ENCODE results near the gene LONRF2. TPM values are rescaled to one million over a fixed set of nuclear protein-coding genes. Genes with fewer than 3 reads are reported as not detected.

LONRF2 gene
- total RNA-seq, 4 donors from 2014 or later, result 33.6 to 45.1 (median 39.5) TPM

DNA sequence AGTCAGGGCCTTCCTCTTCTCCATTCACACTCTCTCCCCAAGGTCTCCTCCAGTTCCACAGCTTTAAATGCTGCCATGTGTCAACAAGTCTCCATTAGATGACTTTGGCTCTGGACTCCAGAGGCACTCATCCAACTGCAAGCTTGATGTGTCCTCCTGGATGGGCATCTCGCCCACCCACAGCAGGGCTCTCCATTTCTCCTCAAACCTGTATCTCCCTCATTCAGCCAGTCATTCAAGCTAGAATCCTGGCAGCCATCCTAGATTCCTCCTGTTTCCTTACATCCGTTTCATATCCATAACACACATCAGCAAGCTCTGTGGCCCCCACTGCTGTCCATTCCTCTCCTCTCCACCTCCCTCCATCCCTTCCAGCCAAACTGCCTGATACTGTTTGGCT, 91.5 kb downstream of the LONRF2 start:
- Histone ChIP-seq H3K4me3 (no peak overlapping the region), H3K9me3 (no peaks in the 10 kb centered on the region), H3K4me1 (no peaks in the 10 kb centered on the region), H3K27ac (replicated peaks in 1 of 4) (no peak overlapping the region), H3K27me3 (no peaks in the 10 kb centered on the region), H3K36me3 (no peaks in the 10 kb centered on the region)
- no peak for TF ChIP-seq POLR2AphosphoS5 (IDR thresholded peaks at IDR 0.05)
- no peak for TF ChIP-seq CTCF (IDR thresholded peaks at IDR 0.05)
- no peak for TF ChIP-seq EP300 (IDR thresholded peaks at IDR 0.05)
- TF ChIP-seq POLR2A (IDR thresholded peaks at IDR 0.05; ENCODE audit: low read depth), result no peak
- intact Hi-C loops (cut with DNase I), result no loop called here
- 51% methylated on average over 2 of the region's 2 CpGs for WGBS
- DNase-seq (ENCODE audit: extremely low spot score), result no peak

DNA sequence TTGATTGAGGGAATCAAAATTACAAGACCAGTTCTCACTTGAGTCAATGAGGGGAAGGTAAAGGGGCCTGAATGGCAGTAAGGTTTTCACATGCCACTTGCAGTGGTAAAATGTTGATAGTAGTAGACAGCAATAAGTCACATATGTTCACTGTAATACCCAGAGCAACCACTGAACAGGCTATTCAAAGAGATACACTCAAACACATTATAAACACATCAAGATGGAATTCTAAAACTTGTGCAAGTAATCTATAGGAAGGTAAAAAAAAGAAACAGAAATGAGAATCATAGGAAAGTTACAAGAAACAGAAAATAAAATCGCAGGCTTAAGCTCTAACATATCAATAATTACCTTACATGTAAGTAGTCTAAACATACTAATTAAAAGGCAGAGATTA, 93.3 kb downstream of the LONRF2 start:
- no peak for DNase-seq (ENCODE audit: extremely low spot score)
- Histone ChIP-seq H3K36me3 (no peaks in the 10 kb centered on the region), H3K27ac (replicated peaks in 1 of 4) (no peak overlapping the region), H3K4me1 (no peaks in the 10 kb centered on the region), H3K4me3 (no peak overlapping the region), H3K9me3 (no peaks in the 10 kb centered on the region), H3K27me3 (no peaks in the 10 kb centered on the region)
- TF ChIP-seq POLR2AphosphoS5 (IDR thresholded peaks at IDR 0.05) (no peak), CTCF (IDR thresholded peaks at IDR 0.05) (no peak), EP300 (IDR thresholded peaks at IDR 0.05) (no peak), POLR2A (IDR thresholded peaks at IDR 0.05; ENCODE audit: low read depth) (no peak)
- WGBS, result 95% methylated on average over 1 of the region's 1 CpG
- intact Hi-C loops (cut with DNase I), result no loop called here

DNA sequence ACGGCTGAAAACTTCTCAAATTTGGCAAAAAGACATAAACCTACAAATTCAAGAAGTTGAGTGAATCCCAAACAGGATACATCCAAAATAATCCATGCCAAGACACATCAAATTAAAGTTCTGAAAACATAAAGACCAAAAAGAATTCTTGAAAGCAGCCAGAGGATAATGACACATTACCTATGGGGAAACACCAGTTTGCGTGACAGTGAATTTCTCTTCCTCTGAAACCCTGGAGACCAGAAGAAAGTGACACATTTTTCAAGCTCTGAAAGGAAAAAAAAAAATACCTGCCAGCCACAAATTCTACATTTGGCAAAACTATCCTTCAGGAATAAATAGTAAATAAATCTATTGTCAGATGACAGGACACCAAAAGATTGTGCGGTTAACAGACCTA, 93.9 kb downstream of the LONRF2 start:
- H3K27me3 ChIP-seq, result no peaks in the 10 kb centered on the region
- 92% methylated on average over 3 of the region's 3 CpGs for WGBS
- no peak for TF ChIP-seq POLR2A (IDR thresholded peaks at IDR 0.05; ENCODE audit: low read depth)
- TF ChIP-seq EP300 (IDR thresholded peaks at IDR 0.05), result no peak
- TF ChIP-seq CTCF (IDR thresholded peaks at IDR 0.05), result no peak
- TF ChIP-seq POLR2AphosphoS5 (IDR thresholded peaks at IDR 0.05), result no peak
- no peaks in the 10 kb centered on the region for H3K36me3 ChIP-seq
- no peak overlapping the region for H3K4me3 ChIP-seq
- no peaks in the 10 kb centered on the region for H3K4me1 ChIP-seq
- H3K27ac ChIP-seq (replicated peaks in 1 of 4), result no peak overlapping the region
- DNase-seq (ENCODE audit: extremely low spot score), result no peak
- intact Hi-C loops (cut with DNase I), result no loop called here
- no peaks in the 10 kb centered on the region for H3K9me3 ChIP-seq

- DNase-seq (ENCODE audit: extremely low spot score), result no peak
- intact Hi-C loops (cut with DNase I), result no loop called here
Observed at GRCh38 chr2:100224988-100225710, 97.2 kb downstream of the LONRF2 start.

DNA sequence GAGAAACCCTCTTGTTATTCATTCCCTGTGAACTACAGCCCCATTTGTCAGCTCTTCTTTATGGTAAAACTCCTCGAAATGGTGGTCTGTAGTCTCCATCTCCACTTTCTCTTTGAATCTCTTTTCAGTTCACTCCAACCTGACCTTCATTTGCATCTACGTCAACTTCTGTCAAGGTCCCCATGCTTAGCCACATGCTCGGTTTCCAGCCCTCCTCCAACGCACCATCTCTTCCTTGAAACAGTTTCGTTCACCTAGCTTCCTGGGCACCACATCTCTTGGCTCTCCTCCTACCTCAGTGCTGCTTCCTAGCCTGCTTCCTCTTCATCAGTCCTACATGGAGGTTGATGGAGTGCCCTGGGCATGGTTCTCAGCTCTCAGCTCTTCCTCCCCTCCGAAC, 98.8 kb downstream of the LONRF2 start:
- no peaks in the 10 kb centered on the region for H3K27me3 ChIP-seq
- H3K4me3 ChIP-seq, result no peak overlapping the region
- peaks cover 0 to 3% (median 0%) of the 10 kb centered on the region in 4 donors for H3K4me1 ChIP-seq
- H3K27ac ChIP-seq (replicated peaks in 1 of 4), result no peak overlapping the region
- H3K9me3 ChIP-seq, result no peaks in the 10 kb centered on the region
- intact Hi-C loops (cut with DNase I), result no loop called here
- DNase-seq (ENCODE audit: extremely low spot score), result no peak
- TF ChIP-seq POLR2AphosphoS5 (IDR thresholded peaks at IDR 0.05) (no peak), EP300 (IDR thresholded peaks at IDR 0.05) (no peak), CTCF (IDR thresholded peaks at IDR 0.05) (no peak), POLR2A (IDR thresholded peaks at IDR 0.05; ENCODE audit: low read depth) (no peak)
- no peaks in the 10 kb centered on the region for H3K36me3 ChIP-seq
- WGBS, result 97% methylated on average over 6 of the region's 6 CpGs

More at GRCh38 chr2:100224988-100225710, 97.2 kb downstream of the LONRF2 start:
- Histone ChIP-seq H3K9me3 (no peaks in the 10 kb centered on the region), H3K4me3 (no peak overlapping the region), H3K27me3 (no peaks in the 10 kb centered on the region), H3K27ac (replicated peaks in 1 of 4) (no peak overlapping the region), H3K4me1 (no peaks in the 10 kb centered on the region), H3K36me3 (no peaks in the 10 kb centered on the region)
- WGBS, result 44% methylated on average over 3 of the region's 3 CpGs
- no peak for TF ChIP-seq EP300 (IDR thresholded peaks at IDR 0.05)

Small RNA genes lying within 50 kb of the gene (small RNA-seq; reads per million reads assigned to genes)
- 0 reads per million in 3 donors for gene AC012493.2

Other genes starting within 250 kb of the LONRF2 start
- 10 to 100 TPM; 36.4 to 99.5 (median 56.9) TPM for gene AFF3, start 179.9 kb downstream of the LONRF2 start, total RNA-seq
- 10 to 100 TPM; 10.8 to 17.0 (median 13.5) TPM for gene CHST10, start 95.2 kb upstream of the LONRF2 start, total RNA-seq
- not detected for gene NMS, start 148.0 kb upstream of the LONRF2 start, total RNA-seq
- gene PDCL3, start 240.5 kb upstream of the LONRF2 start, total RNA-seq, result 10 to 100 TPM; 46.3 to 82.6 (median 61.3) TPM

Data from esophagus muscularis mucosa (tissue), 4 donors.